Nephron progenitor cell (in vitro differentiated cells): ENCODE measurements around the gene NDFIP2.
A peak's percentile ranks its signal among the peaks of the same experiment; 100 is the strongest.

Source experiments
- DNase-seq: peaks from one replicate; pipeline ENCODE4 v3.0.0; 2021
- H3K27ac Mint-ChIP-seq: 2 replicates; pipeline ENCODE4 v1.8.0; 2021; ENCODE audit warnings: mild to moderate bottlenecking, moderate library complexity, mixed read lengths
- H3K27me3 Mint-ChIP-seq: 2 replicates; pipeline ENCODE4 v1.8.0; 2021; ENCODE audit warnings: mild to moderate bottlenecking, low read depth, mixed read lengths; ENCODE audit not compliant: poor library complexity
- H3K36me3 Mint-ChIP-seq: 2 replicates; pipeline ENCODE4 v1.8.0; 2021; ENCODE audit warnings: low read depth, mixed read lengths
- H3K4me1 Mint-ChIP-seq: 2 replicates; pipeline ENCODE4 v1.8.0; 2021; ENCODE audit warnings: mixed read lengths
- H3K4me3 Mint-ChIP-seq: 2 replicates; pipeline ENCODE4 v1.8.0; 2021; ENCODE audit warnings: mild to moderate bottlenecking, moderate library complexity, mixed read lengths
- H3K9me3 Mint-ChIP-seq: 2 replicates; pipeline ENCODE4 v1.8.0; 2021; ENCODE audit warnings: mild to moderate bottlenecking, moderate library complexity, mixed read lengths
- CTCF ChIP-seq: fragments of 200-600 bp; sonication (generic); IDR thresholded peaks from 2 replicates; pipeline ENCODE4 v1.5.0; 2021; ENCODE audit warnings: antibody characterized with exemption

NDFIP2 gene

DNA sequence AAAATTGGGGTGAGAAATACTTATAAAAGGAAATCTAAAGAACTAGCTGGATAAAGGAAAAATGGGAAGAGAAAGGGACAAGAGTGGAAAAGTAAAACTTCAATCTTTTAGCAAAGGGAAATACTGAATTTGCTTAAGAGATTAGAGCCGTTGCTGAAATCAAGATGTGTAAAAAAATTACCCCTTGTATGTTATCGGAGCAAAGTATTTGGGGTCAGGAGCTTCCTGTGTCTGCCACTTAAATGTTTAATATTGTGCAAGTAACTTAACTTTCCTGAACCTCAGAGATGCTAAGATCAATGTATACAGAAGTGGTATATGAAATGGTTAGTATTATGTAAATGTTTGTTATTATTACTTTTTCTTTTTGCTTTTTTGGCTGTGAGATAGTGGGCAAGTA, 51.6 kb downstream of the NDFIP2 start:
- peaks cover 15% of the 10 kb centered on the region for H3K4me1 Mint-ChIP-seq
- no peak for TF ChIP-seq CTCF
- no peak overlapping the region for H3K4me3 Mint-ChIP-seq
- H3K27me3 Mint-ChIP-seq: no peaks in the 10 kb centered on the region
- DNase-seq: no peak
- H3K9me3 Mint-ChIP-seq: no peaks in the 10 kb centered on the region
- H3K27ac Mint-ChIP-seq: no peak overlapping the region
- peaks cover 23% of the 10 kb centered on the region for H3K36me3 Mint-ChIP-seq

DNA sequence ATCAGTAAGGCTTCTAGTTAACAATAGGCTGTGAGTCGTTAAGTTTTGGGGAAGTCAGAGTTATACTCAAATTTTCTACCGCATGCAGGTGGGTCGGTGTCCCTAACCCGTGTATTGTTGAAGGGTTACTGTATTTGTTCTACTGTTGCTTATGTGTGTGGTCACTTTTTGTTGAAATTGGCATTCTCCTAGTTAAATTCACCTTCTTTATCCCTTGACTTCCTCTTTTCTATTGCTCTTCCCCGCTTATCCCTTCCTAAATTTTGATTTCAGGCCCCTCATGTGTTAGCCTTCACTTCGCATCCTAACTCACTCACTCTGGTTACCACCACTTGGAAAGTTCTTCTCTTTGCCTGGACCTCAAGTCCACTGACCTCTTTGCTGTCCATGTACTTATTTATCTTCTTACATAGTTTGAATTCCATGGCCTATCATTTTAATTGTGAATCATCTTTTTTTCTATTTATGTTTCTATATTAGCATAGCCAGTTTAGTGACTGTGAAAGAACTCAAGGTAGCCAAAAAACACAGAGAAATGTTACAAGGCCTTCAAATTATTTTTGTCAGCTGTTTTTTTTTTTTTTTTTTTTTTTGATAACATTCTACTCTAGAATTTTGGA, 52.9 kb downstream of the NDFIP2 start:
- Mint-ChIP-seq H3K4me3 (no peak overlapping the region), H3K27ac (peak overlapping the region; percentile 24), H3K4me1 (peaks cover 22% of the 10 kb centered on the region), H3K27me3 (no peaks in the 10 kb centered on the region), H3K36me3 (peaks cover 30% of the 10 kb centered on the region), H3K9me3 (no peaks in the 10 kb centered on the region)
- no peak for TF ChIP-seq CTCF
- no peak for DNase-seq

- DNase-seq: no peak
- Mint-ChIP-seq H3K27ac (no peak overlapping the region), H3K9me3 (no peaks in the 10 kb centered on the region)
Observed at GRCh38 chr13:79534596-79534995, 53.6 kb downstream of the NDFIP2 start.

GRCh38 chr13:79538757-79539156, 57.8 kb downstream of the NDFIP2 start:
- Mint-ChIP-seq H3K27ac (peak overlapping the region; percentile 60), H3K4me3 (no peak overlapping the region), H3K36me3 (peaks cover 21% of the 10 kb centered on the region), H3K9me3 (no peaks in the 10 kb centered on the region), H3K27me3 (no peaks in the 10 kb centered on the region), H3K4me1 (peaks cover 9% of the 10 kb centered on the region)
- TF ChIP-seq CTCF: no peak
- DNase-seq: no peak

More at GRCh38 chr13:79534596-79534995, 53.6 kb downstream of the NDFIP2 start:
- Mint-ChIP-seq H3K4me1 (peaks cover 15% of the 10 kb centered on the region), H3K27me3 (no peaks in the 10 kb centered on the region), H3K36me3 (peaks cover 30% of the 10 kb centered on the region), H3K4me3 (no peak overlapping the region)
- TF ChIP-seq CTCF: no peak

GRCh38 chr13:79540504-79540903, 59.5 kb downstream of the NDFIP2 start:
- H3K27ac Mint-ChIP-seq: no peak overlapping the region
- no peak for DNase-seq
- H3K27me3 Mint-ChIP-seq: no peaks in the 10 kb centered on the region
- peaks cover 9% of the 10 kb centered on the region for H3K4me1 Mint-ChIP-seq
- TF ChIP-seq CTCF: no peak
- H3K4me3 Mint-ChIP-seq: no peak overlapping the region
- H3K9me3 Mint-ChIP-seq: no peaks in the 10 kb centered on the region
- H3K36me3 Mint-ChIP-seq: peaks cover 17% of the 10 kb centered on the region

DNA sequence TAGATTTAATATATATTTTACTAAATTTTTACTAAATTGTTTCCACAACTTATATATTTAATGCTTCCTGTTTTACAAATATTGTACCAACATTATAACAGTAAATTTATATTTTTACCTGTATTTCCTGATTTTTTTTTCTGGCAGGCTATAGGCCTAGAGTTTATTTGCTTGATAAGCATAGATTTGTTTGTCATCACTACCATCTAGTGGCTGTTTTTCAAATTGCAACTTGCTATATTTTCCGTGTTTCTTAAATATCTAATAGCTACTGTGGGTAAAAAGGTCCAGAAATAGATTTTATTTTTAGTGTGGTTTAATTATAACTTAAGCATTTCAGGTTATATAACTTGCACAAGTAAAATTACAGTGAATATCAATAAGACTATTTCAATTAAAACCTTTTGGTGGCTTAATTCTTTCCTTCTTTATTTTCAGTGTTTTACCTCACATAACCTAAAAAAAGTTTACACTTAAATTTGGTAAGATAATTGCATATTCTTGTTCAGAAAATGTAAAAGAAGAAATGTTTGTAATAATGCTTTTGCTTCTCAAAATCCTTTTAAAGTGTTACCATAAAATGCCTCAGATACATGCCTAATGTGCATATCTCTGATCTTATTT, 60.6 kb downstream of the NDFIP2 start:
- TF ChIP-seq CTCF: peak; percentile 85
- Mint-ChIP-seq H3K27me3 (no peaks in the 10 kb centered on the region), H3K9me3 (no peaks in the 10 kb centered on the region), H3K36me3 (peaks cover 16% of the 10 kb centered on the region), H3K4me3 (no peak overlapping the region), H3K27ac (no peak overlapping the region), H3K4me1 (peaks cover 9% of the 10 kb centered on the region)
- DNase-seq: peak; percentile 15
